Astrocyte (in vitro differentiated cells and primary cell): ENCODE data around the gene KPNA4.

ENCODE experiments used
- CTCF ChIP-seq: IDR thresholded peaks from 2 replicates; pipeline ENCODE4 v1.5.1; 2011; ENCODE audit warnings: low read depth, mild to moderate bottlenecking, inconsistent platforms, low read length, moderate library complexity; ENCODE audit not compliant: insufficient read depth
- EZH2 ChIP-seq: IDR thresholded peaks from 2 replicates; pipeline ENCODE4 v1.6.1; 2012; ENCODE audit warnings: mild to moderate bottlenecking, low read length, inconsistent platforms; ENCODE audit not compliant: insufficient read depth

- no peak for TF ChIP-seq CTCF
- no peak for TF ChIP-seq EZH2
These were observed 118.8 kb downstream of the KPNA4 start for GRCh38 chr3:160446522-160447056.
